Measurements from ENCODE around the gene LGR4. TPM values are rescaled to one million over a fixed set of nuclear protein-coding genes. Genes with fewer than 3 reads are reported as not detected.

Gene LGR4
- total RNA-seq, 4 donors from 2014 or later: 28.7 to 165 (median 120) TPM

DNA sequence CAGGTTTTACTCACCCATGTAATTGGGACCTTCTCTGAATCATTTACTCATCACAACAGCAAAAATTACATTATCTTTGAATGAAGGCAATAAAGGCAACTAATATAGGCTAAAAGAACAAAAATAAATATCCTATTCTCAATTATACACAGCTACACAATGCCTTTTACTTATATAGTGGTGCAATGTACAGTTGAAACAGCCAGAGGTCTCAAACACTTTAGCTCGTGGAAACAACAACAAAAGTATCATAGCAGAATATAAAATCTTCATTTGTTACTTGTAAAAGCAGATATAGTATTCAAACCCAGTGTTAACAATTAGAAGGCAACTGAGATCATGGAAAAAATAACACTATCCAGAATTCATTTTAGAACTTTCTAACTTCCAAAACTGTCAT lies 88.9 kb downstream of the LGR4 start:
- TF ChIP-seq POLR2A (IDR thresholded peaks at IDR 0.05) (no peak), EP300 (IDR thresholded peaks at IDR 0.05; ENCODE audit: low read depth) (no peak), CTCF (IDR thresholded peaks at IDR 0.05) (no peak), POLR2AphosphoS5 (IDR thresholded peaks at IDR 0.05) (no peak)
- peaks cover 0 to 12% (median 2%) of the 10 kb centered on the region in 4 donors for H3K36me3 ChIP-seq
- in situ Hi-C loops (cut with MboI; ENCODE audit: low pct_ligation_motif_present in 1 of 4, low pct_unique_long_range_greater_than_20kb in 1 of 4, low sequenced_read_pairs in 3 of 4): loop anchor here in 1 of 4 donors (10.0 kb wide), 1 partner anchor 91 kb away; the partner anchor contains the start of gene LGR4

DNA sequence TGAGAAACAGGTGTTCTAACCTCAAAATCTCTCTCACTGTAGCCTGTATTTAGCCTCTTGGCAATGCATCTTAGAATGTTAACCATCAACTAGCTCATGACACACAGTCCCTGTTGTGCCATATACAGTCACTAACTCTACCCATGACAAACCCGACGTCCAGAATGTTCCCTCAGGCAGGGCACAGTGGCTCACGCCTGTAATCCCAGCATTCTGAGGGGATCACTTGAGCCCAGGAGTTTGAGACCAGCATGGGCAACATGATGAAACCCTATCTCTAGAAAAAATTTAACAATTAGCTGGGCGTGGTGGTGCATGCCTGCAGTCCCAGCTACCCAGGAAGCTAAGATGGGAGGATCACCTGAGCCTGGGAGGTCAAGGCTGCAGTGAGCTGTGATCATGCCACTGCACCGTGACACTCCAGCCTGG lies 91.3 kb downstream of the LGR4 start:
- in situ Hi-C loops (cut with MboI; ENCODE audit: low pct_ligation_motif_present in 1 of 4, low pct_unique_long_range_greater_than_20kb in 1 of 4, low sequenced_read_pairs in 3 of 4) (loop anchor here in 1 of 4 donors (10.0 kb wide), 1 partner anchor 94 kb away; the partner anchor contains the start of gene LGR4), intact Hi-C loops (cut with DNase I; ENCODE audit: low total_unique reads) (no loop called here)
- WGBS, 2 donors (ENCODE audit: low coverage in 1 of 2): 52 to 63% methylated on average over 3 to 5 of the region's 5 CpGs
- no peak for TF ChIP-seq POLR2A (IDR thresholded peaks at IDR 0.05)
- no peak for TF ChIP-seq CTCF (IDR thresholded peaks at IDR 0.05)
- no peak for TF ChIP-seq EP300 (IDR thresholded peaks at IDR 0.05; ENCODE audit: low read depth)
- no peak for TF ChIP-seq POLR2AphosphoS5 (IDR thresholded peaks at IDR 0.05)
- peaks cover 0 to 12% (median 2%) of the 10 kb centered on the region in 4 donors for H3K36me3 ChIP-seq
- H3K27me3 ChIP-seq: no peaks in the 10 kb centered on the region
- H3K9me3 ChIP-seq: no peaks in the 10 kb centered on the region
- H3K4me3 ChIP-seq: no peak overlapping the region
- no peak overlapping the region for H3K27ac ChIP-seq
- no peaks in the 10 kb centered on the region for H3K4me1 ChIP-seq
- no peak for DNase-seq

More for the DNA sequence above, 88.9 kb downstream of the LGR4 start:
- no peaks in the 10 kb centered on the region for H3K27me3 ChIP-seq
- intact Hi-C loops (cut with DNase I; ENCODE audit: low total_unique reads): no loop called here
- 79 to 89% methylated on average over 1 of the region's 1 CpG for WGBS, 2 donors (ENCODE audit: low coverage in 1 of 2)
- H3K4me3 ChIP-seq: no peak overlapping the region
- H3K9me3 ChIP-seq: no peaks in the 10 kb centered on the region
- no peak overlapping the region for H3K27ac ChIP-seq
- DNase-seq: no peak
- H3K4me1 ChIP-seq: peaks cover 0 to 11% (median 2%) of the 10 kb centered on the region in 4 donors

- Histone ChIP-seq H3K27me3 (no peaks in the 10 kb centered on the region), H3K4me1 (no peaks in the 10 kb centered on the region), H3K4me3 (no peak overlapping the region), H3K27ac (no peak overlapping the region), H3K9me3 (no peaks in the 10 kb centered on the region), H3K36me3 (peaks cover 0 to 12% (median 2%) of the 10 kb centered on the region in 4 donors)
- DNase-seq: no peak
- intact Hi-C loops (cut with DNase I; ENCODE audit: low total_unique reads): no loop called here
- TF ChIP-seq POLR2AphosphoS5 (IDR thresholded peaks at IDR 0.05) (no peak), POLR2A (IDR thresholded peaks at IDR 0.05) (no peak), CTCF (IDR thresholded peaks at IDR 0.05) (no peak)
- in situ Hi-C loops (cut with MboI; ENCODE audit: low pct_ligation_motif_present in 1 of 4, low pct_unique_long_range_greater_than_20kb in 1 of 4, low sequenced_read_pairs in 3 of 4): loop anchor here in 1 of 4 donors (10.0 kb wide), 1 partner anchor 94 kb away; the partner anchor contains the start of gene LGR4
- WGBS, 2 donors (ENCODE audit: low coverage in 1 of 2): 95 to 100% methylated on average over 2 of the region's 2 CpGs
Observed at GRCh38 chr11:27380771-27381170, 91.8 kb downstream of the LGR4 start.

GRCh38 chr11:27379449-27379848 lies 93.1 kb downstream of the LGR4 start:
- in situ Hi-C loops (cut with MboI; ENCODE audit: low pct_ligation_motif_present in 1 of 4, low pct_unique_long_range_greater_than_20kb in 1 of 4, low sequenced_read_pairs in 3 of 4): no loop called here
- TF ChIP-seq POLR2A (IDR thresholded peaks at IDR 0.05): no peak
- TF ChIP-seq EP300 (IDR thresholded peaks at IDR 0.05; ENCODE audit: low read depth): no peak
- no peak for TF ChIP-seq CTCF (IDR thresholded peaks at IDR 0.05)
- TF ChIP-seq POLR2AphosphoS5 (IDR thresholded peaks at IDR 0.05): no peak
- no peak overlapping the region for H3K27ac ChIP-seq
- H3K4me1 ChIP-seq: no peaks in the 10 kb centered on the region
- intact Hi-C loops (cut with DNase I; ENCODE audit: low total_unique reads): no loop called here
- no peaks in the 10 kb centered on the region for H3K9me3 ChIP-seq
- WGBS, 2 donors (ENCODE audit: low coverage in 1 of 2): 80 to 83% methylated on average over 2 to 3 of the region's 3 CpGs
- no peaks in the 10 kb centered on the region for H3K27me3 ChIP-seq
- no peak for DNase-seq
- H3K36me3 ChIP-seq: peaks cover 0 to 12% (median 2%) of the 10 kb centered on the region in 4 donors
- H3K4me3 ChIP-seq: no peak overlapping the region
